GM12874 (cell line): ENCODE results near the gene ZFP64.

Experiments used
- CTCF ChIP-seq: IDR thresholded peaks from 2 replicates; pipeline ENCODE4 v1.5.1; 2011; ENCODE audit warnings: low read depth, mild to moderate bottlenecking, control low read depth, low read length, moderate library complexity; ENCODE audit not compliant: insufficient read depth

Gene ZFP64

GRCh38 chr20:52166150-52166549 is 25.4 kb downstream of the ZFP64 start:
- TF ChIP-seq CTCF: no peak

- TF ChIP-seq CTCF: no peak
Measured at GRCh38 chr20:52160621-52161204, 30.9 kb downstream of the ZFP64 start.

GRCh38 chr20:52160049-52160570 is 31.5 kb downstream of the ZFP64 start:
- no peak for TF ChIP-seq CTCF

GRCh38 chr20:52154575-52154974 is 37.0 kb downstream of the ZFP64 start:
- TF ChIP-seq CTCF: no peak

- TF ChIP-seq CTCF: no peak
Measured at GRCh38 chr20:52153896-52154295, 37.7 kb downstream of the ZFP64 start.

- TF ChIP-seq CTCF: no peak
Measured at GRCh38 chr20:52152921-52153320, 38.7 kb downstream of the ZFP64 start.

GRCh38 chr20:52152416-52152815 is 39.2 kb downstream of the ZFP64 start:
- TF ChIP-seq CTCF: no peak
